ENCODE measurements around the gene FBXW11.

GRCh38 chr5:171908638-171909037 lies 97.8 kb downstream of the FBXW11 start:
- TF ChIP-seq, protein P1, sequence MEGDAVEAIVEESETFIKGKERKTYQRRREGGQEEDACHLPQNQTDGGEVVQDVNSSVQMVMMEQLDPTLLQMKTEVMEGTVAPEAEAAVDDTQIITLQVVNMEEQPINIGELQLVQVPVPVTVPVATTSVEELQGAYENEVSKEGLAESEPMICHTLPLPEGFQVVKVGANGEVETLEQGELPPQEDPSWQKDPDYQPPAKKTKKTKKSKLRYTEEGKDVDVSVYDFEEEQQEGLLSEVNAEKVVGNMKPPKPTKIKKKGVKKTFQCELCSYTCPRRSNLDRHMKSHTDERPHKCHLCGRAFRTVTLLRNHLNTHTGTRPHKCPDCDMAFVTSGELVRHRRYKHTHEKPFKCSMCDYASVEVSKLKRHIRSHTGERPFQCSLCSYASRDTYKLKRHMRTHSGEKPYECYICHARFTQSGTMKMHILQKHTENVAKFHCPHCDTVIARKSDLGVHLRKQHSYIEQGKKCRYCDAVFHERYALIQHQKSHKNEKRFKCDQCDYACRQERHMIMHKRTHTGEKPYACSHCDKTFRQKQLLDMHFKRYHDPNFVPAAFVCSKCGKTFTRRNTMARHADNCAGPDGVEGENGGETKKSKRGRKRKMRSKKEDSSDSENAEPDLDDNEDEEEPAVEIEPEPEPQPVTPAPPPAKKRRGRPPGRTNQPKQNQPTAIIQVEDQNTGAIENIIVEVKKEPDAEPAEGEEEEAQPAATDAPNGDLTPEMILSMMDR (IDR thresholded peaks at IDR 0.05): no peak
- no peak for TF ChIP-seq POLR2A (IDR thresholded peaks at IDR 0.05)

All from heart left ventricle (tissue), 13 donors.